Measurements from ENCODE around the gene NLGN4X. TPM values are rescaled to one million over a fixed set of nuclear protein-coding genes. Genes with fewer than 3 reads are reported as not detected.

NLGN4X gene
- total RNA-seq, 1 experiment from 2014 or later, result 44.3 TPM

- H3K4me1 ChIP-seq (ENCODE audit: insufficient read depth, low read length, poor library complexity, severe bottlenecking), result no peaks in the 10 kb centered on the region
- no peak for DNase-seq (ENCODE audit: low spot score)
- H3K9me3 ChIP-seq (ENCODE audit: low read depth, low read length, poor library complexity, severe bottlenecking), result no peaks in the 10 kb centered on the region
- intact Hi-C loops (cut with micrococcal nuclease; ENCODE audit: unreplicated experiment), result no loop called here
- TF ChIP-seq CTCF (conservative IDR thresholded peaks at IDR 0.05; ENCODE audit: low read depth, low read length) (no peak), EZH2 (IDR thresholded peaks at IDR 0.05; ENCODE audit: borderline replicate concordance, low read depth, low read length, poor library complexity, severe bottlenecking) (no peak)
- H3K4me3 ChIP-seq (ENCODE audit: low read depth, low read length, poor library complexity, severe bottlenecking), result no peak overlapping the region
- H3K36me3 ChIP-seq (ENCODE audit: insufficient read depth, low read length, poor library complexity, severe bottlenecking), result no peaks in the 10 kb centered on the region
- BruUV-seq (replicated peaks), result no TSS peak
- ChIA-PET CTCF (no interaction called here), POLR2A (ENCODE audit: low non-redundant PET) (no interaction called here)
- H3K27ac ChIP-seq (ENCODE audit: low read depth, low read length, poor library complexity, severe bottlenecking), result no peak overlapping the region
- H3K27me3 ChIP-seq (replicated peaks; ENCODE audit: insufficient read depth, low read depth, low read length, poor library complexity), result no peaks in the 10 kb centered on the region
These were observed 28.4 kb upstream of the NLGN4X start for GRCh38 chrX:6257025-6257424.

GRCh38 chrX:6244666-6245065 lies 16.0 kb upstream of the NLGN4X start:
- no peak overlapping the region for H3K4me3 ChIP-seq (ENCODE audit: low read depth, low read length, poor library complexity, severe bottlenecking)
- ChIA-PET POLR2A (ENCODE audit: low non-redundant PET) (no interaction called here), CTCF (no interaction called here)
- H3K36me3 ChIP-seq (ENCODE audit: insufficient read depth, low read length, poor library complexity, severe bottlenecking), result no peaks in the 10 kb centered on the region
- H3K27ac ChIP-seq (ENCODE audit: low read depth, low read length, poor library complexity, severe bottlenecking), result no peak overlapping the region
- DNase-seq (ENCODE audit: low spot score), result no peak
- H3K27me3 ChIP-seq (replicated peaks; ENCODE audit: insufficient read depth, low read depth, low read length, poor library complexity), result no peaks in the 10 kb centered on the region
- no peak for TF ChIP-seq EZH2 (IDR thresholded peaks at IDR 0.05; ENCODE audit: borderline replicate concordance, low read depth, low read length, poor library complexity, severe bottlenecking)
- TF ChIP-seq CTCF (conservative IDR thresholded peaks at IDR 0.05; ENCODE audit: low read depth, low read length), result no peak
- intact Hi-C loops (cut with micrococcal nuclease; ENCODE audit: unreplicated experiment), result no loop called here
- BruUV-seq (replicated peaks), result no TSS peak
- H3K9me3 ChIP-seq (ENCODE audit: low read depth, low read length, poor library complexity, severe bottlenecking), result no peaks in the 10 kb centered on the region
- H3K4me1 ChIP-seq (ENCODE audit: insufficient read depth, low read length, poor library complexity, severe bottlenecking), result no peaks in the 10 kb centered on the region

GRCh38 chrX:6238576-6238975 lies 9.9 kb upstream of the NLGN4X start:
- no peak for DNase-seq (ENCODE audit: low spot score)
- ChIA-PET CTCF (no interaction called here), POLR2A (ENCODE audit: low non-redundant PET) (no interaction called here)
- Histone ChIP-seq H3K36me3 (ENCODE audit: insufficient read depth, low read length, poor library complexity, severe bottlenecking) (no peaks in the 10 kb centered on the region), H3K9me3 (ENCODE audit: low read depth, low read length, poor library complexity, severe bottlenecking) (no peaks in the 10 kb centered on the region), H3K4me3 (ENCODE audit: low read depth, low read length, poor library complexity, severe bottlenecking) (no peak overlapping the region), H3K27ac (ENCODE audit: low read depth, low read length, poor library complexity, severe bottlenecking) (no peak overlapping the region), H3K4me1 (ENCODE audit: insufficient read depth, low read length, poor library complexity, severe bottlenecking) (no peaks in the 10 kb centered on the region), H3K27me3 (replicated peaks; ENCODE audit: insufficient read depth, low read depth, low read length, poor library complexity) (no peaks in the 10 kb centered on the region)
- intact Hi-C loops (cut with micrococcal nuclease; ENCODE audit: unreplicated experiment), result no loop called here
- TF ChIP-seq CTCF (conservative IDR thresholded peaks at IDR 0.05; ENCODE audit: low read depth, low read length), result no peak
- no peak for TF ChIP-seq EZH2 (IDR thresholded peaks at IDR 0.05; ENCODE audit: borderline replicate concordance, low read depth, low read length, poor library complexity, severe bottlenecking)
- no TSS peak for BruUV-seq (replicated peaks)
